Stimulated activated naive CD4-positive, alpha-beta T cell (primary cell): ENCODE data around the gene CLCNKA.
"Not testable (repeated sequence)": the region's sequence is repeated elsewhere in the genome, so short reads cannot be mapped to it uniquely, and the experiment has no call there.

ENCODE experiments used
- DNase-seq, 6 experiments: peaks; one replicate each; lab custom pipeline; 2025; lab: John Stamatoyannopoulos, UW

The CLCNKA gene

GRCh38 chr1:16017461-16018303, 4.2 kb upstream of the CLCNKA start, which contains the start of gene HSPB7:
TSS of gene HSPB7 (minus strand) at chr1:16018043. CDS start at chr1:16017963, 80 bp downstream.
- DNase-seq = no peak

GRCh38 chr1:16018308-16018707, 3.5 kb upstream of the CLCNKA start:
- no peak for DNase-seq

- DNase-seq = no peak
These were observed 2.8 kb upstream of the CLCNKA start for GRCh38 chr1:16018749-16019643.

- no peak for DNase-seq
These were observed 2.1 kb upstream of the CLCNKA start for GRCh38 chr1:16019644-16020277.

- no peak for DNase-seq
These were observed 1.5 kb upstream of the CLCNKA start for GRCh38 chr1:16020325-16020724.

- not testable (repeated sequence) for DNase-seq
These were observed 958 bp upstream of the CLCNKA start for GRCh38 chr1:16020878-16021277.

- no peak for DNase-seq
These were observed 557 bp downstream of the CLCNKA start for GRCh38 chr1:16022393-16022792.

- no peak for DNase-seq
These were observed 1.3 kb downstream of the CLCNKA start for GRCh38 chr1:16023050-16023653.

GRCh38 chr1:16026302-16026701, 4.5 kb downstream of the CLCNKA start:
- DNase-seq = not testable (repeated sequence)

GRCh38 chr1:16026723-16027484, 5.1 kb downstream of the CLCNKA start:
- DNase-seq = peak in 5 of 6 experiments; percentile 13 to 55 (median 33)

GRCh38 chr1:16028237-16029002, 6.6 kb downstream of the CLCNKA start:
- DNase-seq = no peak

GRCh38 chr1:16029003-16029268, 7.1 kb downstream of the CLCNKA start:
- not testable (repeated sequence) for DNase-seq

- DNase-seq = no peak
These were observed 7.5 kb downstream of the CLCNKA start for GRCh38 chr1:16029288-16029687.

- DNase-seq = no peak
These were observed 9.7 kb downstream of the CLCNKA start for GRCh38 chr1:16031551-16031950.

- DNase-seq = peak in 2 of 6 experiments; percentile 17 to 19
These were observed 10.7 kb downstream of the CLCNKA start for GRCh38 chr1:16032388-16033102.

GRCh38 chr1:16033103-16033632, 11.3 kb downstream of the CLCNKA start:
- DNase-seq = not testable (repeated sequence)

GRCh38 chr1:16036461-16036860, 14.6 kb downstream of the CLCNKA start:
- DNase-seq = not testable (repeated sequence)

- no peak for DNase-seq
These were observed 16.7 kb downstream of the CLCNKA start for GRCh38 chr1:16038620-16038912.

- not testable (repeated sequence) for DNase-seq
These were observed 18.0 kb downstream of the CLCNKA start for GRCh38 chr1:16039871-16040270.

GRCh38 chr1:16041200-16041599, 19.4 kb downstream of the CLCNKA start:
- no peak for DNase-seq
